H1 (cell line): ENCODE results near the gene RIPOR1.

Source experiments
- BACH1 ChIP-seq: IDR thresholded peaks from 2 replicates; pipeline ENCODE4 v1.6.1; 2012; ENCODE audit warnings: low read length, improper control_type of control experiment
- CEBPB ChIP-seq: IDR thresholded peaks from 2 replicates; pipeline ENCODE4 v1.6.1; 2012; ENCODE audit warnings: low read depth, low read length
- CTCF ChIP-seq, 3 experiments: IDR thresholded peaks; 1 replicate in 2 of 3; 2 replicates in 1 of 3; pipeline versions ENCODE4 v1.5.1 to v1.6.1; 2011; ENCODE audit warnings: low read length in 3 of 3, mild to moderate bottlenecking in 3 of 3, inconsistent platforms in 2 of 3, low read depth in 1 of 3, moderate library complexity in 1 of 3; ENCODE audit not compliant: insufficient read depth in 1 of 3; ENCODE audit errors: control extremely low read depth in 1 of 3
- TBP ChIP-seq: IDR thresholded peaks from 2 replicates; pipeline ENCODE4 v1.6.1; 2011; ENCODE audit warnings: low read depth, low read length, improper control_type of control experiment
- YY1 ChIP-seq: IDR thresholded peaks from 2 replicates; pipeline ENCODE4 v1.6.1; 2011; ENCODE audit warnings: low read depth, mild to moderate bottlenecking, low read length

GRCh38 chr16:67514382-67514828, 14.2 kb upstream of the RIPOR1 start:
- TF ChIP-seq BACH1: no peak
- no peak for TF ChIP-seq TBP
- no peak for TF ChIP-seq YY1
- peak; percentile 38 to 77 (median 69) for TF ChIP-seq CTCF (IDR thresholded peaks at IDR 0.05; ENCODE audit: control extremely low read depth in 1 of 3, insufficient read depth in 1 of 3, low read depth in 1 of 3, low read length in 3 of 3)
- TF ChIP-seq CEBPB: no peak; the same call in 1 of the 2 replicates
